Activated CD4-positive, alpha-beta T cell treated with anti-CD3 and anti-CD28 coated beads, Interleukin-2, amount 50 U/mL, for 16 hours (primary cell): ENCODE measurements around the gene SLC25A15.
"Not testable (repeated sequence)": the region's sequence is repeated elsewhere in the genome, so short reads cannot be mapped to it uniquely, and the experiment has no call there.

Source experiments
- DNase-seq: peaks from one replicate; pipeline ENCODE4 v3.0.0-alpha.2; 2020

The SLC25A15 gene

DNA sequence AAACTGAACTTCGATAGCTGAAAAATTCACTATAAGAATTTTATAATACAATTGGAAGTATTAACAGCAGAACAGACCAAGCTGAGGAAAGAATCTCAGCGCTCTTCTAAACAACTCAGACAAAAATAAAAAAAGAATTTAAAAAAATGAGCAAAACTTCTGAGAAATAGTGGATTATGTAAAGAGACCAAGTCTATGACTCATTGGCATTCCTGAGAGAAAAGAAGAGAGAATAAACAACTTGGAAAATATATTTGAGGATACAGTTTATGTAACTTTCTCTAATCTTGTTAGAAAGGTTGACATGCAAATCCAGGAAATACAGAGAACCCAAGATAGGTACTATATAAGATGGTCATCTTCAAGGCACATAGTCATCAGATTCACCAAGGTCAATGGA is 25.4 kb downstream of the SLC25A15 start:
- no peak for DNase-seq

DNA sequence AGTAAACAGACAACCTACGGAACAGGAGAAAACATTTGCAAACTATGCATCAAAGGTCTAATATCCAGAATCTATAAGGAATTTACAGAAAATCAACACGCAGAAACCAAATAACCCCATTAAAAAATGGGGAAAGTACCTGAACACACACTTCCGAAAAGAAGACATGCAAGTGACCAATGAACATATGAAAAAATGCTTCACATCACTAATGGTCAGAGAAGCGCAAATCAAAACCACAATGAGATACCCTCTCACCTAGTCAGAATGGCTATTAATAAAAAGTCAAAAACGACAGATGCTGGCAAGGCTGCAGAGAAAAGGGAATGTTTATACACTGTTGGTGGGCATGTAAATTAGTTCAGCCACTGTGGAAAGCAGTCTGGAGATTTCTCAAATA is 29.5 kb downstream of the SLC25A15 start:
- DNase-seq, result no peak

DNA sequence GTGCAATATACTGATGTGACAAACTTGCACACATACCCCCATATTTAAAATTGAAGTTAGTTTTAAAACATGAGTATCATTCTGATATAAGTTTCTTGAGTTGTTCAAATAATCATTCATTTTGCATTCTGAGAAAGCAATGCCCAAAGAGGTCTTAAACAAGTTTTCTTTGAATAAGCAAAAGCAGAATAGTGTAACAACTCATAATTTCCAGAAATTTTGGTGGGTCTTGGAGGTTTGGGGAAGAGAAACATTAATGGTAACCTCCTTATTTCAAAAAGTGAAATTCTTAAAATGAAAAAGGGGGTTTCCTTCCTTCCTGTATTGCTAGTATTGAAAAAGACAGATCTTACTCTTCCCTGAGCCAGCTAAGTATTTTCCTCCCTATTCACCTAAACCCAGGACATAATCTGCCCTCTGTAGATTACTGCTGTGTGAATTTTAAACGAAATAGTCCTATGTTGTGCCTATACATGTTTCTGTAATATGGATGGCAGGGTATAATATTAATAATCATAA is 30.4 kb downstream of the SLC25A15 start:
- peak; percentile 37 for DNase-seq

DNA sequence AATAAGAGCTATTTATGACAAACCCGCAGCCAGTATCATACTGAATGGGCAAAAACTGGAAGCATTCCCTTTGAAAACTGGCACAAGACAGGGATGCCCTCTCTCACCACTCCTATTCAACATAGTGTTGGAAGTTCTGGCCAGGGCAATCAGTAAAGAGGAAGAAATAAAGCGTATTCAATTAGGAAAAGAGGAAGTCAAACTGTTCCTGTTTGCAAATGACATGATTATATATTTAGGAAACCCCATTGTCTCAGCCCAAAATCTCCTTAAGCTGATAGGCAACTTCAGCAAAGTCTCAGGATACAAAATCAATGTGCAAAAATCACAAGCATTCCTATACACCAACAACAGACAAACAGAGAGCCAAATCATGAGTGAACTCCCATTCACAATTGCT is 50.3 kb downstream of the SLC25A15 start:
- DNase-seq, result not testable (repeated sequence)

DNA sequence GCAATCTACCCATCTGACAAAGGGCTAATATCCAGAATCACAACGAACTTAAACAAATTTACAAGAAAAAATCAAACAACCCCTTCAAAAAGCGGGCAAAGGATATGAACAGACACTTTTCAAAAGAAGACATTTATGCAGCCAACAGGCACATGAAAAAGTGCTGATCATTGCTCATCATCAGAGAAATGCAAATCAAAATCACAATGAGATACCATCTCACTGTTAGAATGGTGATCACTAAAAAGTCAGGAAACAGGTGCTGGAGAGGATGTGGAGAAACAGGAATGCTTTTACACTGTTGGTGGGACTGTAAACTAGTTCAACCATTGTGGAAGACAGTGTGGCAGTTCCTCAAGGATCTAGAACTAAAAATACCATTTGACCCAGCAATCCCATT is 51.5 kb downstream of the SLC25A15 start:
- DNase-seq, result not testable (repeated sequence)
